Stimulated activated CD8-positive, alpha-beta memory T cell treated with anti-CD3 and anti-CD28 coated beads, Interleukin-4, amount 100 ng/mL, for 48 hours (primary cell): ENCODE data around the gene MAGI1.

Experiments used
- DNase-seq: peaks from one replicate; pipeline ENCODE4 v3.0.0-alpha.2; 2020

Gene MAGI1

GRCh38 chr3:65605876-65606432 is 432.8 kb downstream of the MAGI1 start:
- DNase-seq, result no peak

GRCh38 chr3:65604863-65605526 is 433.7 kb downstream of the MAGI1 start:
- DNase-seq, result no peak

GRCh38 chr3:65603631-65604030 is 435.1 kb downstream of the MAGI1 start:
- DNase-seq, result no peak

GRCh38 chr3:65600888-65601287 is 437.8 kb downstream of the MAGI1 start:
- no peak for DNase-seq

- DNase-seq, result no peak
Measured at GRCh38 chr3:65597952-65598413, 440.7 kb downstream of the MAGI1 start.

GRCh38 chr3:65597226-65597951 is 441.3 kb downstream of the MAGI1 start:
- no peak for DNase-seq

GRCh38 chr3:65596571-65597225 is 442.0 kb downstream of the MAGI1 start:
- no peak for DNase-seq

- no peak for DNase-seq
Measured at GRCh38 chr3:65596029-65596300, 442.8 kb downstream of the MAGI1 start.

GRCh38 chr3:65595222-65596028 is 443.3 kb downstream of the MAGI1 start:
- no peak for DNase-seq

- no peak for DNase-seq
Measured at GRCh38 chr3:65593780-65594752, 444.7 kb downstream of the MAGI1 start.

GRCh38 chr3:65591313-65591712 is 447.4 kb downstream of the MAGI1 start:
- DNase-seq, result no peak

- no peak for DNase-seq
Measured at GRCh38 chr3:65588884-65589283, 449.8 kb downstream of the MAGI1 start.

- DNase-seq, result no peak
Measured at GRCh38 chr3:65587650-65588439, 450.9 kb downstream of the MAGI1 start.

- no peak for DNase-seq
Measured at GRCh38 chr3:65584913-65585312, 453.8 kb downstream of the MAGI1 start.

- no peak for DNase-seq
Measured at GRCh38 chr3:65584002-65584401, 454.7 kb downstream of the MAGI1 start.

GRCh38 chr3:65583188-65583587 is 455.5 kb downstream of the MAGI1 start:
- no peak for DNase-seq

GRCh38 chr3:65582012-65582717 is 456.6 kb downstream of the MAGI1 start:
- DNase-seq, result no peak

GRCh38 chr3:65581313-65581712 is 457.4 kb downstream of the MAGI1 start:
- DNase-seq, result no peak

- no peak for DNase-seq
Measured at GRCh38 chr3:65578861-65579260, 459.9 kb downstream of the MAGI1 start.

- no peak for DNase-seq
Measured at GRCh38 chr3:65577843-65578430, 460.8 kb downstream of the MAGI1 start.
